Measurements from ENCODE around the gene KLHL2.
"Not testable (repeated sequence)": the region's sequence is repeated elsewhere in the genome, so short reads cannot be mapped to it uniquely, and the experiment has no call there.

Gene KLHL2

DNA sequence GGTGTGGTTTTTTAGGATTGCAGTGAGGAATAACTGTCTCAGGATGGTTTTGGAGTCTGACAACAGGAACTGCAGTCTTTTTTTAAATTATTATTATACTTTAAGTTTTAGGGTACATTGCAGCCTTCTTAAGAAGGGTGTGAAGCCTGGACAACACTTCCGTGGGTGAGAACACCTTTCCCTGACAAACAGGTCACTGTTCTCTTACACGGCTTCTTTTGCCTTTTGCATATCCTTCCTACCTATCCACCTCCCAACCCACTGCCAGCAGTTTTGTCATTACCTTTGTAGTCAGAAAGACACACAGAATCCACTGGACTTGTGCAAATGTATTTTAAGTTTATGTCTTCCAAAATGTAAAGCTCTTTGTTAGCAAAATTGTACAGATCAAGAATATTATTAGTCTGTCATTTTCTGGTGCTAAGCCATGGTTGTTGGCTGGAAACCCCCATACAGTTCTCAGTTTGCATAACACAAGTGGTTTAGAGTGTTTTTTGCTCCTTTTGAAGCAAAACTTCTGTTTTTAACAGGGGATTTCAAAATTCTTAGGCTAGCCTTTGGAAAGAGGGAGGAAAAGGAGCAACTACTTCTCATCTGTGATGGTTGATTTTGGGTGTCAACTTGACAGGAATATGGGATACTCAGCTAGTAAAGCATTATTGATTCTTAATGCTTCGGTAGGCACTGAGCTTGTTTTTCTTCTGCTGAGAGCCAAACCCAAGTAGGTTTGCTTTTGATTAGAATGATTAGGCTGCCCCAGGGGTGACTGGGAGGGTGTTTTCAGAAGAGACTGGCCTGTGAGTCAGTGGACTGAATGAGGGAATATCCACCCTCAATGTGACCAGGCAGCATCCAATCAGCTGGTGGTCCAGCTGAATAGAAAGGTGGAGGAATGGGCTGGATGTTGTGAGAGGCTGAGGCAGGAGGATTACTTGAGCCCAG is 29.4 kb upstream of the KLHL2 start:
- H3K4me3 ChIP-seq (ENCODE audit: control insufficient read depth, low read depth, low read length): no peak overlapping the region
- DNase-seq (ENCODE audit: low read depth): no peak
- TF ChIP-seq, protein P1, sequence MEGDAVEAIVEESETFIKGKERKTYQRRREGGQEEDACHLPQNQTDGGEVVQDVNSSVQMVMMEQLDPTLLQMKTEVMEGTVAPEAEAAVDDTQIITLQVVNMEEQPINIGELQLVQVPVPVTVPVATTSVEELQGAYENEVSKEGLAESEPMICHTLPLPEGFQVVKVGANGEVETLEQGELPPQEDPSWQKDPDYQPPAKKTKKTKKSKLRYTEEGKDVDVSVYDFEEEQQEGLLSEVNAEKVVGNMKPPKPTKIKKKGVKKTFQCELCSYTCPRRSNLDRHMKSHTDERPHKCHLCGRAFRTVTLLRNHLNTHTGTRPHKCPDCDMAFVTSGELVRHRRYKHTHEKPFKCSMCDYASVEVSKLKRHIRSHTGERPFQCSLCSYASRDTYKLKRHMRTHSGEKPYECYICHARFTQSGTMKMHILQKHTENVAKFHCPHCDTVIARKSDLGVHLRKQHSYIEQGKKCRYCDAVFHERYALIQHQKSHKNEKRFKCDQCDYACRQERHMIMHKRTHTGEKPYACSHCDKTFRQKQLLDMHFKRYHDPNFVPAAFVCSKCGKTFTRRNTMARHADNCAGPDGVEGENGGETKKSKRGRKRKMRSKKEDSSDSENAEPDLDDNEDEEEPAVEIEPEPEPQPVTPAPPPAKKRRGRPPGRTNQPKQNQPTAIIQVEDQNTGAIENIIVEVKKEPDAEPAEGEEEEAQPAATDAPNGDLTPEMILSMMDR (conservative IDR thresholded peaks at IDR 0.05; ENCODE audit: control insufficient read depth, insufficient read depth, low read depth, low read length): no peak

- TF ChIP-seq, protein P1 (conservative IDR thresholded peaks at IDR 0.05; ENCODE audit: control insufficient read depth, insufficient read depth, low read depth, low read length): no peak
- no peak for DNase-seq (ENCODE audit: low read depth)
- no peak overlapping the region for H3K4me3 ChIP-seq (ENCODE audit: control insufficient read depth, low read depth, low read length)
Measured at GRCh38 chr4:165184220-165184619, 23.1 kb upstream of the KLHL2 start.

- H3K4me3 ChIP-seq (ENCODE audit: control insufficient read depth, low read depth, low read length); DNase-seq (ENCODE audit: low read depth): not testable (repeated sequence)
Measured at GRCh38 chr4:165184998-165185397, 22.4 kb upstream of the KLHL2 start.

DNA sequence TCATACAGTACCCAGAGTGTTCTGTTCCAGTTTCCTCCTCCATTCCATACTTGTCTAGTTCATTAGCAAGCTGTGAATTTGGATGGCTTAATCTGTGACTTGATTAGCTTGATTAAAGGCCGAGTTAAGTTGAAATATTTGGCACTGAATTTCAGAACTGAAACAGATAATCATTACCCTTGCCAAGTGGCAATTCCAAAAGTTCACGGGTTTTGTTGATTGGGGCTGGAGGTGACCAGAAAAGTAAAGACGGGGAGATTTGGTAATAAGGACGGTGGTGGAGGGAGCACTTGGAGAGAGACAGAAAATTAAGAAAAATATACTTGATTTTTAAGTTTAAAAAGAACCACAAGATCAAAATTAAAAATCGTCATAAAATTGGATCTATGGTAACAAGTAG is 21.9 kb upstream of the KLHL2 start:
- TF ChIP-seq, protein P1 (conservative IDR thresholded peaks at IDR 0.05; ENCODE audit: control insufficient read depth, insufficient read depth, low read depth, low read length): no peak
- no peak overlapping the region for H3K4me3 ChIP-seq (ENCODE audit: control insufficient read depth, low read depth, low read length)
- no peak for DNase-seq (ENCODE audit: low read depth)

DNA sequence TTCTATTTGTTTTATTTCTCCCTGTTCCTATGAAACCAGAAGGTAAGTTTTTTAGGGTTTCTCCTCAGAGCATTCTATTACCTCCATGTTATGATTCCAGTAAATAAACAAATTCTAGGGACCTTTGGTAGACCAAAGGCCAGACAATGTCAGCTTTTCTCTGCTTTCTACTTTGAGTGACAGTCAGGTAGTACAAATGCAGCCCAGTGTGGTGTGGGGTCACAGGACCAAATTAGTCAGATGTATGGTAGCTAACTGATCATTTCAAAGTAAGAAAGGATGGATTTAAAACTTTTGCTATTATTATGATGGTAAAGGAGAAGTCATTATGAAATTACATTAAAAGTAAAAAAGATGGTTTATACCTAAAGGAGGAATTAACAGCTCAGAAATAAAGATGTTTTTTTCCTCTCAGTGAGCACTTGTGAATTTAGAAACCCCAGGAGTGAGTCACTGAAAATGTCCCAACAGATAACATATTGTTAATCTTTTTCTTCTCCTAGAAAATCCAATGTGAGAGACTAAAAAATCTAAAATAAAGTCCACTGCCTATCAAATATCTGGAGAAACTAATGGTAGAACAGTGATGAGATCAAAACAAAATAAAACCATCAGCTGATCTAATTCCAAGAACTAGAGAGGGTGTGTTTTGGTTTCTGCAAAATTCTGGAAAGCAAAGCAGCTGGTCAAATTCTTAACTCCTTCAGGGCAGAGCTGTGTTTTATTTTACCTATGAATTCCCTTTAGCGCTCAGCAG is 16.6 kb upstream of the KLHL2 start:
- TF ChIP-seq, protein P1 (conservative IDR thresholded peaks at IDR 0.05; ENCODE audit: control insufficient read depth, insufficient read depth, low read depth, low read length): no peak
- H3K4me3 ChIP-seq (ENCODE audit: control insufficient read depth, low read depth, low read length): no peak overlapping the region
- DNase-seq (ENCODE audit: low read depth): peak; percentile 20

DNA sequence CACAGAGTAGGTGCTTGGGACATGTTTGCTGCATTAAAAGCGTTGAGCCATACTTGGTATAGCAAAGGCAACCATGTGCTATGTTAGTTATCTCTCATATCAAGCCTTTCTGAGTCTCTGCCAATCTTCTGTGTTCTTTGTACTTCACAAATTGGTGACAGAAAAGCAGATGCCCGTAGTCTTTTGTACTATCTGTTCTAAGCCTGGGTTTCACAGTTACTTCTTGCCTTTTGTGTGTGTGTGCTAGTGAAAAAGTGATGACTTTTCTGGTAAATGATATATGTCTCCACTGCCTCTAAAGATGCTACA is 16.1 kb upstream of the KLHL2 start:
- TF ChIP-seq, protein P1 (conservative IDR thresholded peaks at IDR 0.05; ENCODE audit: control insufficient read depth, insufficient read depth, low read depth, low read length): no peak
- DNase-seq (ENCODE audit: low read depth): no peak
- no peak overlapping the region for H3K4me3 ChIP-seq (ENCODE audit: control insufficient read depth, low read depth, low read length)

GRCh38 chr4:165191814-165192499 is 15.4 kb upstream of the KLHL2 start:
- DNase-seq (ENCODE audit: low read depth): no peak
- H3K4me3 ChIP-seq (ENCODE audit: control insufficient read depth, low read depth, low read length): no peak overlapping the region
- TF ChIP-seq, protein P1 (conservative IDR thresholded peaks at IDR 0.05; ENCODE audit: control insufficient read depth, insufficient read depth, low read depth, low read length): no peak

All from fibroblast of mammary gland (primary cell).